Measurements from ENCODE around the gene TUBA4A.

TUBA4A gene

DNA sequence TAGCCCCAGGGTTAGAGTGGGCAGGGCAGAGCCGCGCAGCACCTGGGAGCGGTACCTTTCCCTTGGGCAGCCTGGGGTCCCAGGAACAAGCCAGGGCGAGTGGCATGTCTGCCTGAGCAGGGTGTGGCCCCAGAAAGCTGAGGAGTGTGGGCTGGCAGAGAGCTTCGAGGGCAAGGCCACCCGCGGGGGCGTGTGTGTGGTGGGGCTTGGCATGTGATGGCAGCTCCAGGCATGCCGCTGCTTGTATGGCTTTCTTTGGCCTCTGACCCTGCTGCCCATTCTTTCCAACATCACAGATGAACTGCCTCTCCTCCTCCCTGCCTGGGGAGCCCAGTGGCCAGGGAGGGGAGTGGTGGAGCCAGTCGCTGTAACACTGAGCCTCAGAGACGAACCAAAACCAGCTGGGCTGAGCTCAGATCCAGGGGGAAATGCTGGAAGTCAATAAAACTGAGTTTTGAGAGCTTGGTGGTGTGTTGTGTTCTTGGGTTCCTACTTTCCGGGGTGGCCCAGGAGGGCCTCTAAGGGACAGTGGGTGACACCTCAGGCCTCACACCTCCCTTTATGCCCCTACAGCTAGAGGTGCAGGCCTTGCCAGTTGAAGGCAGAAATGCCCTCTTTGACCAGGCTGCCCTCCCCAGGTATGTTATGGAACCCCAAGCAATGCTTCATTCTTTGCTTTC, 32.9 kb upstream of the TUBA4A start:
- no peak for DNase-seq

DNA sequence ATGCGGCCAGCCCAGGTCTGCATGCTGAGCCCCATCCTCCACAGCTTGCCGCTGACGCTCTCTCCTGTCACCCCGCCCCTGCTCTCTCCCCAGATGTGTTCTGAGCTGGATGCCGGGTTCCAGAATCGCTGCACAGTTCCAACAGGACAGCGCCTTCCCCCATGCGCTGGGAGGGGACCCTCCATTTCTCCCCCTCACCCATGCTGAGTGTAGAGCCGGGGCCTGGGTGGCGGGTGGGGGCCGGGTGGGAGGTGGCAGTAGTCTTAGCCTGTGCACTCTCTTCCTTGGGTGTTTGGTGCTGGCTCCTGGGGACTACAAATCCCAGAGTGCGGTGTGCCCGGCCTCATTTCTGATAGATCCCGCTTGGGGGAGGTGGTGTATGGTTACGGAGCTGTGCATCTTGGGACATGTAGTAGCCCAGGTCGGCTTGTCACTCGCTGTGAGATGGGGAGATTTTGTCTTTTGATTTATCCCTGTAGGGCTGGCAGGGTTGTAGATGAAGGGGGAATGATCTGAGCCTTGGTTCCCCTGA, 32.2 kb upstream of the TUBA4A start:
- DNase-seq: no peak

DNA sequence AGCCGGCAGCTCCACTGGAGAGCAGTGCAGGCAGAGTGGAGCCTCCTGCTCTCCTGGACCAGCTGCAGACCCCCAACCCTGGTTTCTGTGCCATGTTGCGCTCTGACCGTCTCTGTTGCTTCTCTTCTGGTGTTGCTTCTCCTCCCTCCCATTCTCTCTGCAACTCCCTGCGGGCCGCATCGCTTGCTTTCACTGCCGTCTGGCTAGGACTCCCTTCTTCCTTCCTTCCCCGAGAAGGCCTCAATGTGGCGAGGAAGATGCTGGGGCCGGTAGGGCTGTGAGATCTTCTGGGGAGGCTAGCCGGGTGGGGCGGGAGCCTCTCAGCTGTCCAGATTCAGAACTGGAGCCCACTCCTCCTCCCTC, 31.6 kb upstream of the TUBA4A start:
- no peak for DNase-seq

DNA sequence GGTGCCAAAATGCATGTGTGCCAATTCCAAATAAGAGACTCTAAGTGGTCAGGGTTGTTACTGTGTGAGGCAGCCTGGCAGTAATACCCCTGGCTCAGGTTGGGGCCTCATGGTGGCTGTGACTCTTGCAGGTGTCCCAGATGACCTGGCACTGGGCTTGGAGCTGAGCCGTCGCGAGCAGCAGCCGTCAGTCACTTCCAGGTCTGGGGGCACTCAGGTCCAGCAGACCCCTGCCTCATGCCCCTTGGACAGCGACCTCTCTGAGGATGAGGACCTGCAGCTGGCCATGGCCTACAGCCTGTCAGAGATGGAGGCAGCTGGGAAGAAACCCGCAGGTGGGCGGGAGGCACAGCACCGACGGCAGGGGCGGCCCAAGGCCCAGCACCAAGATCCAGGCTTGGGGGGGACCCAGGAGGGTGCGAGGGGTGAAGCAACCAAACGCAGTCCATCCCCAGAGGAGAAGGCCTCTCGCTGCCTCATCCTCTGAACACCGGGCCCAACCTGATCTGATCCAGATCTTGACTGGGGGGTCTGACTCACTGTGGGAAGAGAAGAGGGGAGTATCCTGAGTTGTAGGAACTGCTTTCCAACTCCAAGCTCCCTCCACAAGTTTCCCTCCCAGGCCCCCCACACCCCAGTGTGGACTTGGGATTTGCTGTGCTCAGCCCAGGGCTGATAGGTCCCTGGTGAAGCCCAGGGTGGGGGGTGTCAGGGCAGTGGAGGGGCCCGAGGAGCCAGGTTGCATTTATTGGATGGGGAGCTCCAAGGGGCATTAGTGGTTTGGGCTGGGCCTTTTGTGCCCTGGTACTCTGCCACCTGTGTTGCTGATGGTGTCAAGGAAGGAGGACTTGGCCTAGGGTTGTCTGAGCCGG, 31.0 kb upstream of the TUBA4A start:
- no peak for DNase-seq

DNA sequence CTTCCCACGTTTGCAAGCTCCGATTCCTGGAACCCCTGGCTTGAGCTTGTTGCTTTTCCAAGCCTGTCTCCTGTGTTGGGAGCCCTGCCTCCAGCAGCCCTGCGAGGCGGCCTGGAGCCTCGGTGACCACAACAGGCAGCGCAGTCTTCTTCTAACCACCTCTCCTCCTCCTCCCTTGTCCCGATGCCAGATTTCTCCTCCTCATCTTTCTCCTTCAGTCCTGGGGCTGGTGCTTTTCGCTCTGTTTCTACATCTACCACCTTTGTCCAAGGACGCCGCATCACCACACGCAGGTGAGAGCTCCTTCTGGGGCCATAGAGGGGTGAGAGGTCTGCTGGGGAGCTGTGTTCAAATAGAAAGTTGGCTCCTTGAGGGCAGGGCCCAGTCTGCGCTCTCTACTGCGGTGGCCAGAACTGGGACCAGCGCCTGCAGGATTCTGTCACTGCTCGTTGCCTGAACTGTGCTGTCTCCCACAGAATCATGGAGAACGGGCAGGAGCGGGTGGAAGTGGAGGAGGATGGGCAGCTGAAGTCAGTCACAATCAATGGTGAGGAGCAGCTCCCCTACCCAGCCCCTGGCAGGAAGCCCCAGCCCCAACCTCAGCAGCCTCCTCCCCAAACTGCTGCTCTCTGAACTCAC, 29.3 kb upstream of the TUBA4A start:
- DNase-seq: no peak

DNA sequence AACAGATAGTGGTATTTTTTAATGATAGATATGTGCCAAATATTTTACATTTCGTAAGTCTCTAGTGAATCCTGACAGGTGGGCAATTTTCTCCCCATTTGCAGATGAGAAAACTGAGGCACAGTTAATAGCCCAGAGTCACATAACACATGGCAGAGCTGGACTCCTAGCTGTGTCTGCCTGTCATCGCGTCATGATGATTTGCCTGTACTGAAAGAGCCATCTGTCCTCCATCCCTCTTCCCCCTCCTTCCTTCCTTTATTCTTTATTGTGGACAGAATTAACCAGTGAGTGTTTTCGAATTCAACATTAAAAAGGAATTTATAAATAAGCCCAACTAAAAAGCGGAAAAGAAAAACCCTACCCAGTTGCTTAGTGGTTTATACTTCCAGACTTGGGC, 28.7 kb upstream of the TUBA4A start:
- DNase-seq: no peak

DNA sequence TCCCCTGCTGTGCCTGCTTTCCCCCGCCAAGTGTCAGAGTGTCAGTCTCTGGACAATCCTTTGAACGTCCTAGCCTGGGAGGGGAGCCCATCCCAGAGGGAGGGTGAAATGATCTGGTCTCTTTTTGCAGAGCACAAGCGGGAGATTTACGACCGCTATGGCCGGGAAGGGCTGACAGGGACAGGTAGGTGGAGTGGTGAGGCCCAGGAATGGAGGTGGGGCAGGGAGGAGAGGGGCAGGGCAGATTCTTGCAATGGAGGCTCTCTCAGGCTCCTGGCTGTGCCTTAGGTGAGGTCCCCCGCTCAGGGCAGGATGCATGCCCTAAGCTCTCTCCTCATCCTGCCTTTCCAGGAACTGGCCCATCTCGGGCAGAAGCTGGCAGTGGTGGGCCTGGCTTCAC, 27.9 kb upstream of the TUBA4A start:
- no peak for DNase-seq

DNA sequence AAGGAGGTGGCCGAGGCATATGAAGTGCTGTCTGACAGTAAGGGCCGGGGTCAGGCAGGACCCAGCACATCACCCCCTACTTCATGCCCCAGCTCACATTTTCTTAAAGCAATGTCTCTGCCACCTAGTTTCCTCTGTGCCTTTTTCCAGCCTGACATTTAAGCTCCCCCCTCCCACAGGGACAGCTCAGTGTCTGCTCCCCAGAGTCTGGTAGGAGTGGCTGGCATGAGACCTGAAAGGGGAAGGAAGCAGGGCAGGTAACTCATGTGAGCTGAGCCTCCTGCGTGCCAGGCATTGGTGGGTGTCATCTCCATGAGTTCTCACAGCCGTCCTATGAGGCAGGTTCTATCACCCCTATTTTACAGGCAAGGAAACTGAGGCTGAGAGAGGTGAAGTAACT, 26.9 kb upstream of the TUBA4A start:
- no peak for DNase-seq

DNA sequence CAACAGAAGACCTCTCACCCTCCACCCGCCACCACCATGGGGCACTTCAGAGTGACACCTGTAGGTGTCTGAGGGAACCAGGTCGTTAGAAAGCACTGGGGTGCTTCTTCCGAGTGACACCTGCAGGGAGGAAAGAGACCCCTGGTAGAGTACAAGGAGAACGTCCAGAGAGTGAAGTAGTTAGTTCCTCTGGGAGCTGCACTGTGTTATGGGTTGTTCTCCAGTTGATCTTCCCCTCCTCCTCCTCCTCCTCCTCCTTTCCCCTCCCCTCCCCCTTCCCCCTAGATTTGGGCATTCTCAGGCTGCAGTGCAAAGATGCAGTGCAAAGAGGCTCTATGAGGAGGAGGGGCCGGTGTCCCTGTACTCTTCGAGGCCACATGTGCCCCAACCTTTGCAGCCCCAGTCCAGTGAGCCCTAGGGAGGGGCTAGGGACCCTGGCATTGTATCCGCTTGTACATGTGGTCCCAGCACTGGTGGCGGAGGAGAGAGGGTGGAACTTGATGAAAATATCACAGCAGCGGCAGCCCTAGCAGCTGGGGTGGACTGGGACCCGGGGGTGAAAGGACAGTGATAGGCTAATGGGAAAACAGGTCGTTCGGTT, 26.3 kb upstream of the TUBA4A start:
- DNase-seq: no peak

DNA sequence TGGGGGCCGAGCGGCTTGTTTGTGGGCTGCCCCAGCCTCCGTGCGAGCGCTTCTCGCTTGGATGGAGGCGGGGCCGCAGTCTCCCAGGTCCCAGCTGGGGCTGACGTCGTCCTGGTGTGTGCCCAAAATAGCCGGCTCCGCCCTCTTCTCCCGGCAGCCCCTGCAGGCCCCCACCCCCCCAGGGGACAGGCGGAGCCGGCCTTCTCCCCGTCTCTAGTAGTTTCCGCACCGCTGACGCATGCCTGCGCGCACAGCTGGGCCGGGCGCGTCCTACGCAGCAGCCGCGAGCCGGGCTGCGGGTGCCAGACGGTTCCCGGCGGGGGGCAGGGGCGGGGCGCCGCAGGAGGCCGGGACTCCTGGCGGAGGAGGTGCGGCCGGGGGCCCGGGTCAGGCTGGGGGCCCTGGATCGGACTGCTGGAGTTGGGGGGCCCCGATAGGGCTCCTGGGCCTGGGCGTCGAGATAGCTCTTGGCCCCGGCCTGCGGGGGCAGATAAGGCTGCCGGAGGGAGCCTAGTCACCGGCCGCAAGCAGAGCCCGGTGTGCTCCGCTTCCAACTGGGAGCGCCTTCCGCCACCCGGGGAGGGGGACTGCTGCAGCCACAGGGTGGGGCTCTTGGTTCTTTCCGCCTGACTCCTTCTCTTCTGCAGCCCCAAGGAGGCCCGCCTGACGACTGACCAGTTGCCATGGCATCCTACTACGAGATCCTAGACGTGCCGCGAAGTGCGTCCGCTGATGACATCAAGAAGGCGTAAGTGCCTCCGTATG, 25.6 kb upstream of the TUBA4A start, which contains the start of gene DNAJB2:
Gene DNAJB2 (plus strand): TSS at position 216 of the 765 bp plus-strand sequence. CDS start 468 bp downstream, at position 684.
- DNase-seq: peak; percentile 98

DNA sequence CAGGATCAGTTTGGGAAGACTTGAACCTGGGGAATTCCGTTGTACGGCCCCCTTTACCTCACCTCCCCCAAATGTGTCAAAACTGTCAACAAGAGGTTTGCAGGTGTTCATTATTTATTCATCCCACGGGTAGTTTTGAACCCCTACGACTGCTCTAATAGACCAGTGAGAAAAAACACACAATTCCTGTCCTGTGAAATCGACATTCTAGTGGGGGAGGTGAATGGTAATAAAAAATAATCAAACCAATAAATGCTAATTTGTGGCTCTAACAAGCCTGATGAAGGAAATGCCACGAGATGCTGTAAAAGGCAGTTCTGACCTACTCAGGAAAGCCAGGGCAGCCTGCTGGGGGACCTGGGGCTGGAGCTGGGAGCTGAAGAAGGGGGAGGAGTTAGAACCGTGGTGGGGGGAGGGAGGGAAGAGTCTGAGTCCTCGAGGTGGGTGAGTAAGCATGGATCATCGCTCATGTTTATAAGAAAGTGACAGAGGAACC, 25.0 kb upstream of the TUBA4A start:
- DNase-seq: no peak

DNA sequence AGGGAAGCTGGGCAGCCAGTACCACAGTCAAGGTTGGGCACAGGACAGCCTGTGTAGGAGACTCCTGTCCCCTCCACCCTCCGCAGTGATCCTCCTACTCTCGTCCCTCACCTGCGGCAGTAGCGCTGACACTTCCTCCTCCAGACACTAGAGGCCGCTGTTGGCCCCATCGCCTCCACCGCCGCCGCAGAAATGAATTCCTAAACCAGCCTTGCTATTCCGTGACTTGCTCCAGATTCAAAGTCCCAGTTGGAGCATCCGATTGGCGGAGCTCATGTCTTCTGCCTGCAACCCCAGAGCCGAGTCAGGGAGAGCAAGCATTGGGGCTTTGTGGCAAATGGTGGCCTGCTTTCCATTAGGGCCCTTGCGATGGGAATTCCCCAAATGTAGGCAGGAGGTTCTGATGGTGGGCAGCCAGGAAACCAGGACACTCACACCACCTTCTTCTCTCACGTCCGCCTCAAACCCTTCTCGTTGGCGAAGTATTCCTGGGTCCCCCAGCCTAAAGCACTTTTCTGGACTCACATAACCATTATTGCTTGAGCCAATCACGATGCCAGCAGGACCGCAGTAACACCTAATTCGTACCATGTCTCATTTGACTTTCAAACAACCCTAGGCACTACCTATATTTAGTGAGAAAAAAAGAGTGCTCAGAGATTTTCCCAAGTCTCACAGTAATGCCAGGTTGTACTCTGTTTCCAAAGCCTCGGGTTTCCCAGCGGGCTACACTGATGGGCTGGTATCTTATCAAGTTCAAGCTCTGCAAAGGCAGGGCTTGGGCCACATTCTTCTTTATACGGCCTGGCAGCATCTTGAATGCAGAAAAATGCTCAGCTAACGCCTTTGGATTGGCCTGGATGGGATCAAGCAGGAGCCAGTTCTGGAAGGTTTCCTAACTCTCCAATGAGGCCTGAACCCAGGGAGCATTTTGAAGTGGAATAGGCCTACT, 24.3 kb upstream of the TUBA4A start:
- DNase-seq: peak; percentile 64

DNA sequence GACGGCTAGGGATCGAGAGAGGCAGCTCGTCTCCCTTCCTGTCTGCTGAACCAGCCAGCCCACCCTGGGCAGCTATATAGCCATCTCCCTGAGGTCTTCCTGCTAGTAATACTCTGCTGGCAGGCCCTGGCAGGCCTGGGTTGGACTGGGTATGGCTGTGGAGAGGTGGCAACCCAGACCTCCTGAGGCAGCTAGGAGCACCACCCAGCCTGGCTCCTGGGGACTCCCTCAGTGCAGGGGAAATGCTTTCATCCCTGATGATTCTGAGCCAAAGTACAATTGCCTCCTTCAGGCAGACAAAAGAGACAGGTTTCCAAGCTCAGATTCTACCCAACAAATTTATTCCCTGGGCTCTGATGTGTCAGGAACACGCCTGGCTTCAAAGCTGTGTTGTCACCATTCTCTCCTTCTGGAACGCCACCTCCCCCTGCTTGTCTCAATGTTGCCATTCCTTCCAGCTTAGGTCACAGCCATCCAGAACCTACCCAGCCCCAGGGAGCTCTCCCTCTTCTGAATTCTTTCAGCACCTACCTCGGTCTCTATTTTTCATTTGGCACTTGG, 20.7 kb upstream of the TUBA4A start:
- DNase-seq: no peak

DNA sequence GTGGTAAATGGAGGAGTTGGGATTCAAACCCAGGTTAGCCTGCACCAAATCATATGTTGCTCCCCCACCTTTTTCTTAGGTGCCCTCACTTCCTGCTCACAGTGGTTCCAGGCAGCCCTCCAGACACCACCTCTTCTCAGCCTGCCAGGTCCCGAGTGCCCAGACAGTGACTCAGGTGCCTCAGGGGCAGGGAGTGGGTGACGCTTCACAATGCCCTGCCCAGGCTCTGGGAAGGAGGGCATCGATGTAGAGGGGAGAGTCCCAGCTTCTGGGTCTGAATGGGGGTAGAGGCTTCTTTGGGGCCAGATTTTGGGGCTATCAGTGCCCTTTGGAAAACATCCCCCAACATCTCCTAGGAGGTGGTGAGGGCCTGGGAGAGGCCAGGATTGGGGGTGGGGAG, 20.2 kb upstream of the TUBA4A start:
- DNase-seq: no peak

DNA sequence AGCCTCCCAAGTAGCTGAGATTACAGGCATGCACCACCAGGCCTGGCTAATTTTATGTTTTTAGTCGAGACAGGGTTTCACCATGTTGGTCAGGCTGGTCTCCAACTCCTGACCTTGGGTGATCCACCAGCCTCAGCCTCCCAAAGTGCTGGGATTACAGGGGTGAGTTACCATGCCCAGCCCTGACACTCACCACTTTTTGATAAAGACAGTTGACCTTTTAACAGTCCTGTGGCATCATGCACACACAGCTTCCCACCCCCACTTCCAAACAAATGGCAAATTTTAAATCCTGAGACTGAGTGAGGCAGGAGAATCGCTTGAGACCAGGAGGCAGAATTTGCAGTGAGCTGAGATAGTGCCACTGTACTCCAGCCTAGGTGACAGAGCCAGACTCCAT, 19.3 kb upstream of the TUBA4A start:
- DNase-seq: no peak

DNA sequence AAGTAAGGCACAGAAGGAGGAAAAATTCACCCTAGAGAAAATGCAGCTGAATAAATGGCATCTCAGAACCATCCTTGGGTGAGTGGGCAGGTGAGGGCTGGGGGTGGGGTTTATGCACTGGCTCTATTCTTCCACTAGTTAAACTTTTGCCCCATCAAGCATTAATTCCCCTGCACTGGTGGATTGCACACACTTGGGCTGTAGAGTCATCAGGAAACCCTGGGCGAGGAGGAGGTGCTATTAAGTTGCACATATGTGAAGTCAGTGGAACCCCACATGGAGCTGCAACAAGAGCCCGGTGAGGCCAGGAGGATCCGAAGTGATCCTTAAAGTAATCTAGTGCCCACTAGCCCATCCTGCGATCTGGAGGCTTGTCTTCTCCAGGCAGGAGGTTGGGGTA, 18.6 kb upstream of the TUBA4A start:
- DNase-seq: no peak

DNA sequence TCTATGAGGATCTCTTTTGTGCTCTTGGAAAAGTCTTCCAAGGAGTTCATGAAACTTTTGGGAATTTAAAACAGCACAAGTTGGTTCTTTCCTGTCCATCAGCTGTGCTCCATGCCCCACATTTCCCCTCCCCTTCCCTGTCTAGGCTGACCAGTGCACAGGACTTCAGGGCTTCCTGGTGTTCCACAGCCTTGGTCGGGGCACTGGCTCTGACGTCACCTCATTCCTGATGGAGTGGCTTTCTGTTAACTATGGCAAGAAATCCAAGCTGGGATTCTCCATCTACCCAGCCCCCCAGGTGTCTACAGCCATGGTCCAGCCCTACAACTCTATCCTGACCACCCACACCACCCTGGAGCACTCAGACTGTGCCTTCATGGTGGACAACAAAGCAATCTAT, 17.3 kb upstream of the TUBA4A start:
- DNase-seq: no peak

DNA sequence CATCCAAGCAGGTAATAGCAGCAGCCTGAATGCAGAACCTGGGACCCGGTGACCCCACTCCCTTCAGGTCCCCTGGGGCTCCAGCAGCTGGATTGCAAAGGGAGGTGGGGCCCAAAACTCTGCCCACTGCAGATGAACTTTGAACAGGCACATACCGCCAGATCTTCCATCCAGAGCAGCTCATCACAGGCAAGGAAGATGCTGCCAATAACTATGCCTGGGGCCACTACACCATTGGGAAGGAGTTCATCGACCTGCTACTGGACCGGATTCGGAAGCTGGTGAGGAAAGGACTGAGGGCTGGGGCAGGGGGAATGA, 16.3 kb upstream of the TUBA4A start:
- no peak for DNase-seq

DNA sequence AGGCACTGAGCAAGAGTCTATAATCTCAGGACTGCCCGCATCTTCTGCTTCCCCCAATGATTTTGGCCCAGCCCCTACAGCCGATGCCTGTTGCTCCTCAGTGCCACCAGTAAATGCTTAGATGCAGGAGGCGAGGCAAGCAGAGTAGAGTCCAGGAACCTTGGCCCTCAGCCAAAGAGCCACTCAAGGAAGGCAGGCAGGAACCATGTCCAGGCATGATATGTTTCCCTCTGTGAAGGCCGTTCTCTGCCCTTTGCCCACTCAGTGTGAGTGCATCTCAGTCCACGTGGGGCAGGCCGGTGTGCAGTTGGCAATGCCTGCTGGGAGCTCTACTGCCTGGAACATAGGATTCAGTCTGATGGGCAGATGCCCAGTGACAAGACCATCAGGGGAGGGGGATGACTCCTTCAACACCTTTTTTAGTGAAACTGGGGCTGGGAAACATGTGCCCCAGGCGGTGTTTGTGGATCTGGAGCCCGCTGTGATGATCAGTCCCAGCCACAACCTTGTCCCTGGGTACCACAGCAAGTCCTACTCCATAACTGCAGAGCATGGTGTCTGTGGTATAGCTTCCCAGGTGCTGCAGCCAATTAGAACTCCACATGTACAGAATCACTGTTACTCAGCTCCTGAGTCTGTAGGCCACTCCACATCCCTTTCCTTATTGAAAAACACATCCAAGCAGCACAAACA, 15.8 kb upstream of the TUBA4A start:
- DNase-seq: no peak

DNA sequence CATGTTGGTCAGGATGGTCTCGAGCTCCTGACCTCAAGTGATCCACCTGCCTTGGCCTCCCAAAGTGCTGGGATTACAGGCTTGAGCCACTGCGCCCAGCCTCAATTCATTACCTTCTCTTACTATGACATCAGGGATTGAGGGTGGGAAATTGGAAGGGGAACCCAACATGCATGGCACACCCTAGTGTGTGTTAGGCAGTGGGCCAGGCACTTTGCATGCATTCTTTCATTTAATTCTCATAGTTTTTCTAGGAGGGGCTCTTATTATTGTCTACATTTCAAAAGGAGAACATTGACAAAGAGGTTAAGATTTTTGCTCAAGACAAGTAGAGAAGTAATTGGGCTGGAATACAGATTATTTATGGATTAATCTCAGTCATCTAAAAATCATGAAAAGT, 14.6 kb upstream of the TUBA4A start:
- DNase-seq: no peak
